Gastrocnemius medialis (tissue), 4 donors: ENCODE measurements around the gene ITGAD.

Source experiments
- CTCF ChIP-seq, 5 experiments: fragments of 450-650 bp in 3 of 5; fragments of 200-600 bp in 2 of 5; sonication (generic) in 2 of 5; IDR thresholded peaks in 4 of 5; conservative IDR thresholded peaks in 1 of 5; 1 replicate in 4 of 5; 2 replicates in 1 of 5; pipeline ENCODE4 v1.5.1; 2016 to 2019; ENCODE audit warnings: antibody characterized with exemption in 5 of 5, mild to moderate bottlenecking in 3 of 5, moderate library complexity in 3 of 5
- POLR2A ChIP-seq, 2 donors: fragments of 450-650 bp; IDR thresholded peaks; one replicate each; pipeline ENCODE4 v1.6.1; 2017; ENCODE audit warnings: antibody characterized with exemption in 2 of 2, mild to moderate bottlenecking in 2 of 2, moderate library complexity in 2 of 2

- TF ChIP-seq CTCF (IDR thresholded peaks at IDR 0.05 in 4 of 5, conservative IDR thresholded peaks at IDR 0.05 in 1 of 5): no peak
- TF ChIP-seq POLR2A (IDR thresholded peaks at IDR 0.05): no peak
Observed at GRCh38 chr16:31441956-31442355, 48.8 kb downstream of the ITGAD start.
